BLaER1 (cell line): ENCODE data around the gene FNDC3B.
"Not testable (repeated sequence)": the region's sequence is repeated elsewhere in the genome, so short reads cannot be mapped to it uniquely, and the experiment has no call there.

ENCODE experiments used
- H3K27ac ChIP-seq: shearing (Covaris generic); formaldehyde crosslinking; 2 replicates; pipeline ENCODE4 v1.8.1; 2022
- H3K27me3 ChIP-seq: shearing (Covaris generic); formaldehyde crosslinking; 2 replicates; pipeline ENCODE4 v1.8.1; 2022
- H3K36me3 ChIP-seq: shearing (Covaris generic); formaldehyde crosslinking; 2 replicates; pipeline ENCODE4 v1.8.1; 2022
- H3K4me1 ChIP-seq: shearing (Covaris generic); formaldehyde crosslinking; 2 replicates; pipeline ENCODE4 v1.8.1; 2022
- H3K4me2 ChIP-seq: shearing (Covaris generic); formaldehyde crosslinking; 2 replicates; pipeline ENCODE4 v1.8.1; 2022
- H3K4me3 ChIP-seq: shearing (Covaris generic); formaldehyde crosslinking; 2 replicates; pipeline ENCODE4 v1.8.1; 2022
- H3K9ac ChIP-seq: shearing (Covaris generic); formaldehyde crosslinking; 2 replicates; pipeline ENCODE4 v1.8.1; 2022
- H3K9me3 ChIP-seq: shearing (Covaris generic); formaldehyde crosslinking; 2 replicates; pipeline ENCODE4 v1.8.1; 2022
- H4K20me1 ChIP-seq: shearing (Covaris generic); formaldehyde crosslinking; 2 replicates; pipeline ENCODE4 v1.8.1; 2022
- Cebpa-rat ChIP-seq: shearing (Covaris generic); IDR thresholded peaks from 2 replicates; pipeline ENCODE4 v1.8.1; 2022

FNDC3B gene

GRCh38 chr3:172087602-172088580 lies 48.5 kb downstream of the FNDC3B start:
- Histone ChIP-seq H3K4me3 (no peak overlapping the region), H3K9ac (no peak overlapping the region), H3K36me3 (peaks cover 11% of the 10 kb centered on the region), H3K27me3 (no peaks in the 10 kb centered on the region), H3K4me2 (no peak overlapping the region), H3K9me3 (peaks cover 3% of the 10 kb centered on the region; the same call in 1 of the 2 replicates), H4K20me1 (peaks cover 26% of the 10 kb centered on the region; the same call in 1 of the 2 replicates), H3K4me1 (no peaks in the 10 kb centered on the region), H3K27ac (no peak overlapping the region)
- TF ChIP-seq Cebpa-rat: no peak

- no peak overlapping the region for H3K27ac ChIP-seq
- no peak for TF ChIP-seq Cebpa-rat
- H3K9ac ChIP-seq: no peak overlapping the region
- H4K20me1 ChIP-seq: peaks cover 26% of the 10 kb centered on the region; the same call in 1 of the 2 replicates
- no peaks in the 10 kb centered on the region for H3K27me3 ChIP-seq
- no peak overlapping the region for H3K4me3 ChIP-seq
- H3K9me3 ChIP-seq: peaks cover 8% of the 10 kb centered on the region; the same call in 1 of the 2 replicates
- H3K4me2 ChIP-seq: no peak overlapping the region
- peaks cover 12% of the 10 kb centered on the region for H3K36me3 ChIP-seq
- H3K4me1 ChIP-seq: no peaks in the 10 kb centered on the region
Measured at GRCh38 chr3:172089250-172089649, 49.9 kb downstream of the FNDC3B start.

GRCh38 chr3:172090035-172090434 lies 50.7 kb downstream of the FNDC3B start:
- Histone ChIP-seq H4K20me1 (peaks cover 26% of the 10 kb centered on the region; the same call in 1 of the 2 replicates), H3K36me3 (peaks cover 12% of the 10 kb centered on the region), H3K4me1 (no peaks in the 10 kb centered on the region), H3K9ac (no peak overlapping the region), H3K4me2 (no peak overlapping the region), H3K4me3 (no peak overlapping the region), H3K9me3 (peaks cover 8% of the 10 kb centered on the region; the same call in 1 of the 2 replicates), H3K27me3 (no peaks in the 10 kb centered on the region), H3K27ac (no peak overlapping the region)
- no peak for TF ChIP-seq Cebpa-rat

GRCh38 chr3:172092658-172093057 lies 53.3 kb downstream of the FNDC3B start:
- no peak overlapping the region for H3K27ac ChIP-seq
- H4K20me1 ChIP-seq: 0 out of 2 replicates have a peak, but pooled peaks cover 18% of the 10 kb centered on the region
- TF ChIP-seq Cebpa-rat: no peak
- H3K9ac ChIP-seq: no peak overlapping the region
- H3K9me3 ChIP-seq: peaks cover 8% of the 10 kb centered on the region; the same call in 1 of the 2 replicates
- H3K4me3 ChIP-seq: no peak overlapping the region
- H3K4me2 ChIP-seq: no peak overlapping the region
- no peaks in the 10 kb centered on the region for H3K4me1 ChIP-seq
- peaks cover 12% of the 10 kb centered on the region for H3K36me3 ChIP-seq
- no peaks in the 10 kb centered on the region for H3K27me3 ChIP-seq

GRCh38 chr3:172093581-172094443 lies 54.4 kb downstream of the FNDC3B start:
- not testable (repeated sequence) for H3K4me1 ChIP-seq, H3K9me3 ChIP-seq, H3K27ac ChIP-seq, H3K4me2 ChIP-seq, H3K27me3 ChIP-seq, H3K4me3 ChIP-seq, H3K9ac ChIP-seq
- Histone ChIP-seq H3K36me3 (peaks cover 12% of the 10 kb centered on the region), H4K20me1 (peaks cover 19% of the 10 kb centered on the region; the same call in 1 of the 2 replicates)

- Histone ChIP-seq H3K4me2 (no peak overlapping the region), H3K36me3 (peaks cover 12% of the 10 kb centered on the region), H3K4me3 (no peak overlapping the region), H3K27ac (no peak overlapping the region), H3K9ac (no peak overlapping the region), H3K4me1 (peaks cover 6% of the 10 kb centered on the region; the same call in 1 of the 2 replicates), H3K9me3 (peaks cover 8% of the 10 kb centered on the region; the same call in 1 of the 2 replicates), H4K20me1 (peaks cover 28% of the 10 kb centered on the region; the same call in 1 of the 2 replicates), H3K27me3 (no peaks in the 10 kb centered on the region)
- no peak for TF ChIP-seq Cebpa-rat
Measured at GRCh38 chr3:172094621-172095557, 55.5 kb downstream of the FNDC3B start.

- Histone ChIP-seq H4K20me1 (peaks cover 31% of the 10 kb centered on the region; the same call in 1 of the 2 replicates), H3K4me2 (no peak overlapping the region), H3K9me3 (peaks cover 8% of the 10 kb centered on the region; the same call in 1 of the 2 replicates), H3K4me3 (no peak overlapping the region), H3K27me3 (no peaks in the 10 kb centered on the region), H3K36me3 (peaks cover 12% of the 10 kb centered on the region), H3K9ac (no peak overlapping the region), H3K4me1 (peaks cover 16% of the 10 kb centered on the region), H3K27ac (no peak overlapping the region)
- TF ChIP-seq Cebpa-rat: no peak
Measured at GRCh38 chr3:172096881-172097420, 57.6 kb downstream of the FNDC3B start.

- Histone ChIP-seq H3K27me3 (no peaks in the 10 kb centered on the region), H3K4me1 (peaks cover 22% of the 10 kb centered on the region), H3K4me3 (no peak overlapping the region), H3K9me3 (peaks cover 8% of the 10 kb centered on the region; the same call in 1 of the 2 replicates), H3K9ac (no peak overlapping the region), H3K27ac (no peak overlapping the region), H3K4me2 (no peak overlapping the region), H3K36me3 (peaks cover 9% of the 10 kb centered on the region), H4K20me1 (peaks cover 36% of the 10 kb centered on the region; the same call in 1 of the 2 replicates)
- TF ChIP-seq Cebpa-rat: no peak
Measured at GRCh38 chr3:172097585-172097984, 58.2 kb downstream of the FNDC3B start.
